Stimulated activated CD4-positive, alpha-beta T cell treated with anti-CD3 and anti-CD28 coated beads, TNF-alpha, amount 100 ng/mL, for 24 hours (primary cell): Measurements from ENCODE around the gene BIK.

Source experiments
- DNase-seq, 3 experiments: peaks; one replicate each; pipeline ENCODE4 v3.0.0-alpha.2; 2020; ENCODE audit warnings: low read depth in 3 of 3

BIK gene

DNA sequence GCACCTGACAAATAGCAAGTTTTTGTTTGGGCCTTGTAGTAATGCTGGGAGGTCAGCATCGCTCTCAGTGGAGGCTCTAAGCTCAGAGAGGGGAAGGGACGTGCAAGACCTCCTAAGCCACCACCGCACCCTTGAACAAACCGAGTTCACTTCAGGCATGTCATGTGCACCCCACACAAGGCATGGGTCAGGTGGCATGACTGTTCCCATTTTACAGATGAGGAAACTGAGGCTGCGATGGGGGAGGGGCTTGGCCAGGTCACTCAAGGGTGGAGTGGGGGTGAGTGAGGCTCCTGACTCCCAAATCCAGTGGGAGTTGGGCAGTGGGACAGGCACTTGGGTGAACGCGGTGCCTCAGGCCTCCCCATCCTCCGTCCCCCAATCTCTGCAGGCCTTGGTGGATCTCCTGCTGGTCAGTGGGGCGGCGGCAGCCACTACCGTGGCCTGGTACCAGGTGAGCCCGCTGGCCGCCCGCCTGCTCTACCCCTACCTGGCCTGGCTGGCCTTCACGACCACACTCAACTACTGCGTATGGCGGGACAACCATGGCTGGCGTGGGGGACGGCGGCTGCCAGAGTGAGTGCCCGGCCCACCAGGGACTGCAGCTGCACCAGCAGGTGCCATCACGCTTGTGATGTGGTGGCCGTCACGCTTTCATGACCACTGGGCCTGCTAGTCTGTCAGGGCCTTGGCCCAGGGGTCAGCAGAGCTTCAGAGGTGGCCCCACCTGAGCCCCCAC, 52.0 kb downstream of the BIK start:
- no peak for DNase-seq

DNA sequence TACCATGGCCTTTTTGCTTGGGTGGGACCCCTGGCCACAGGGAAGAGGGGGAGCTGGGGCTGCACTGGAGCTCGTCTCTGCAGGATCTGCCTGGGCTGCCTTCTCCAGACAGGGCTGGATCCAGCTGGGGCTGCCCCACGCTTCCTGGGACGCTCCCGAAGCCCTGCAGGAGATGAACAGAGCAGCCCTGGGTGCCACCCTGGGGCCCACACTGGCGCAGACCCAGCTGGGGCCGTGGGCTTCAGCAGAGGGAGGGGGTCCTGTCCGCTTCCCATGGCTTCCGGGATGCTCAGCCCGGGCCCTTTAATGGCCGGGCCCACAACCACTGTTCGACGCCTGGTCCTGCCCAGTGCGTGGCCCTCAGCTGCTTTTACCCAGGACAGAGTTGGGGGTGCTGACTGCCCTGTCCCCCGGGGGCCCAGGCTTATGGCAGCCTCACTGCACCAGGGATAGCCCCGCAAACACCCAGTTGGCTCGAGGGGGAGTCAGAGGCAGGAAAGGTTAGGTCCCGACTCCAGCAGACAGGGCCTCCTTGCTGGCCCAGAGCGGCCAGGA, 52.8 kb downstream of the BIK start:
- no peak for DNase-seq

DNA sequence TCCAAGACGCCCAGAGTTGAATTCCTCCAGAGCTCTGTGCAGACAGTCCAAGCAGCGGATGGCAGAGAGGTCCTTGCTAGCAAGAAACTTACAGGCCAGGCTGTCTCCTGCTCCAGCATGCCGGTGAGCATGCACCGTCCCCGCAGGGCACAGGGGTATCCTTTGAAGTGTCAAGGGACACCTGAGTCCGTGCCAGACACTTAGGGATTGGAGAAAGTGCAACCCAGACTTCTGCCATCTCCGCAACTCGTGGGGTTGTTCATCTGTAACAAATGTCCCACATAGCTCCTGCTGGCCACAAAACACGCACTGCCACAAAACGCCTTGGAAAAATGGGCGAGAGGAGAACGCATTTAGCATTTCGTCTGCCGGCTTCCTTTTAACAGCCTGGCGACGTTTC, 54.1 kb downstream of the BIK start:
- no peak for DNase-seq

DNA sequence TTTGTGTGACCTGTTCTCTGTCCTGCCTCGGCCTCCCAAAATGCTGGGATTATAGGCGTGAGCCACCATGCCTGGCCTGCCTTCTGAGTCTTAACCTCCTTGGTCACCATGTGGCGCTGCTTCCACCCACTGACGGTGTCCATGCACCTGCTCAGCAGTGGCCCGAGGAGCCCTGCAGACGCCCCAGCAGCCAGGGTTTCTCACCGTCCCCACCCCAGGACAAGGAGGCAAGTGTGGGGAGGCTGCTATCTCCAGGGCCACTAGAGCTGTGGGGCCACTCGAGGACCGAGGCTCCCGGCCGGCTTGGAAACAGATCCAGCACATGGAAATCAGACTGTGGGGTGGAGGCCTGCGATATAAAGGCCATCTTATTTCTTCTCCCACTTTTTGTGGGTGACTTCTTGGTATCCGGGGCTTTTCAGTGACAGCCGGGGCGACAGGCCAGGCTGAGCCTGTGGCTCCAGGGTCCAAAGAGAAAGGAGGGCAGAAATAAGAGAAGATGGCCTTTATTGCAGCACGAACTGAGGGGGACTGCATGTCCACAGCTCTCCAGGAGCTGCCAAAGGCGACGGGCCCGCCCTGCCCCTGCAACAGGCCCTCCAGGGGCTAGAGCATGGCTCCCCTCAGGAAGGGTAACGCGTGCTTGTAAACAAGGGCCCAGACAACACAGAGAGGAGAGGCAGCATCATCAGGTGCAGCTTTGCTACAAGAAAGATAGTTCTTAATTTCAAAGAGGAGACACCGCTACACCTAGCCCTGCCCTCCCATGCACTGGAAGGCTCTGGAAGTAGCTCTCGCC, 55.8 kb downstream of the BIK start:
- no peak for DNase-seq

- DNase-seq = no peak
Measured at GRCh38 chr22:43167001-43167589, 56.5 kb downstream of the BIK start.

- no peak for DNase-seq
Measured at GRCh38 chr22:43168471-43169309, 58.1 kb downstream of the BIK start.

- DNase-seq = no peak
Measured at GRCh38 chr22:43169310-43170130, 59.0 kb downstream of the BIK start.

- no peak for DNase-seq
Measured at GRCh38 chr22:43170131-43170480, 59.6 kb downstream of the BIK start.

GRCh38 chr22:43171019-43171491, 60.5 kb downstream of the BIK start:
- DNase-seq = no peak

- no peak for DNase-seq
Measured at GRCh38 chr22:43171607-43172006, 61.1 kb downstream of the BIK start.

DNA sequence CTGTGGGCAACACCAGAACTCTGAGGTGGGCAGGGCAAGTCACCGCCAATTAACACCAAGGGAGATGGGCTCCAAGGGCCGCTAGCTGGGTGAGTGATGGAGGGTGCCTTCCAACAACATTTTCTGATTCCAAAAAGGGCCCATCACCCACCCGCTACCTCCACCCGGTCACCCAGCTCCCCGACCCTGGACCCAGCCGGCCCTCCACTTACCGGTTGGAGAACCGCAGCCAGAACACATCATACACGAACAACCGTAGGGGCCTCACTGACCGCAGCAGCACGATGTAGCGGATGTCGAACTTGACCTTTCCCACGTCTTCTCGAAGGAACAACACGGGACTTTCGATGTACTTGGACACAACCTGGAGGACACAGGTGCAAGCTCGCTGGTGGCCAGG, 61.6 kb downstream of the BIK start:
- no peak for DNase-seq

DNA sequence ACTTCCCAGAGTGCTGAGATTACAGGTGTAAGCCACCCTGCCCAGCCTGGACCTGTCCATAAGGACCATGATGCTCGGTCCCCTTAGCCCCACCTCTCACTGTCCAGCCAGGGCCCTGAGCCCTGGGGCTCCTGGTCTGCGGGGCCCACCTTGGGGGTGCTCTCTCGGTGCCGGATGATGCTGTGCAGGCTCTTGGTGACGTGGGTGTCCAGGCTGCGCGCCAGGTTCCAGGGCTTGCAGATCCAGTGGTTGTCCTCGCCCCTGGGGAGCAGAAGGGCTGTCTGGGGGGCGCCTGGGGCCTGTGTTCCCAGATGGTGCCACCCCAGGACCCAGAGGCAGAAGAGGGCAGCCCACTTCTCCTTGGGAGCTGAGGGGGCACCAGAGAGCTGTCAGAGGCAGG, 63.0 kb downstream of the BIK start:
- no peak for DNase-seq

- DNase-seq = no peak
Measured at GRCh38 chr22:43173976-43174720, 63.6 kb downstream of the BIK start.

DNA sequence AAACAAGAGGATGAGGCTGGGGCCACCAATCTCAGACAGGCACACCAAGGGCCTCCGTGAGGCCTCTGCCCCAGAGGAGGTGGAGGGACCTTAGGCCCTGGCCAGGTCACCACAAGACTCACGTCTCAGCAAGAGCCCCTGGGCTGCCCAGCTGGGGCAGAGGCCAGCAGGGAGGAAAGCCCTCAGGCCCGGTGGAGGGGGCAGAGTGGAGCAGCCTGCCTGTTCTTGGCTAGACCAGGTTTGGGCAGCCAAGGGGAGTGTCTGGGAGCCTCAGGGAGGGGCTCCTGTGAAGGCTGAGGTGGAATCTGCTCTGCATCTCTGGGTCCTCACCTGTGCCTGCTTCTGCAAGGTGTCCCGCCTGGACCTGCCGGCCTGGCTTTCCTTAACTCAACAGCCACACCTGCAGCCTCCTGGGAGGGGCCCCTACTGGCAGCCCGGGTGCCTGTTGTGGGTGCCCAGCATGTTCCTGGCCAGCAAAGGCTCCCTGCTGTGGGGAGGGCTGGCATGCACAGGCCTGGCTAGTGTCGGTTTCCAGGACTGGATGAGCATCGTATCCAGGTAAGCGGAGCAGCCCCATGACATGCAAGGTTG, 64.5 kb downstream of the BIK start:
- no peak for DNase-seq

- DNase-seq = no peak
Measured at GRCh38 chr22:43176090-43176489, 65.5 kb downstream of the BIK start.

GRCh38 chr22:43177479-43177878, 66.9 kb downstream of the BIK start:
- no peak for DNase-seq
